Liver (tissue), 9 donors: Measurements from ENCODE around the gene ELL. TPM values are rescaled to one million over a fixed set of nuclear protein-coding genes. Genes with fewer than 3 reads are reported as not detected.
A peak's percentile ranks its signal among the peaks of the same experiment; 100 is the strongest.

Experiments used
- DNase-seq: peaks from one replicate; pipeline ENCODE4 v3.0.0-alpha.2; 2017; ENCODE audit warnings: low spot score
- H3K27ac ChIP-seq, 2 donors: one replicate each; pipeline ENCODE4 v1.7.0; 2013; ENCODE audit warnings: inconsistent platforms in 2 of 2, low read length in 2 of 2, control low read depth in 1 of 2, low read depth in 1 of 2, mild to moderate bottlenecking in 1 of 2
- H3K27me3 ChIP-seq, 4 donors: one replicate each; pipeline versions ENCODE4 v1.6.1 to v1.7.0; 2013; ENCODE audit warnings: low read length in 3 of 4, inconsistent platforms in 1 of 4, mild to moderate bottlenecking in 1 of 4, moderate library complexity in 1 of 4; ENCODE audit not compliant: control insufficient read depth in 4 of 4, insufficient read depth in 4 of 4
- H3K36me3 ChIP-seq, 4 donors: one replicate each; pipeline versions ENCODE4 v1.6.1 to v1.7.0; 2013; ENCODE audit warnings: low read length in 3 of 4, mild to moderate bottlenecking in 3 of 4, low read depth in 1 of 4, moderate library complexity in 1 of 4; ENCODE audit not compliant: control insufficient read depth in 4 of 4, insufficient read depth in 3 of 4
- H3K4me1 ChIP-seq, 4 donors: one replicate each; pipeline versions ENCODE4 v1.6.1 to v1.7.0; 2013; ENCODE audit warnings: low read length in 3 of 4, mild to moderate bottlenecking in 3 of 4, moderate library complexity in 1 of 4; ENCODE audit not compliant: control insufficient read depth in 4 of 4, insufficient read depth in 4 of 4
- H3K4me3 ChIP-seq, 3 donors: one replicate each; pipeline versions ENCODE4 v1.6.1 to v1.7.0; 2013; ENCODE audit warnings: low read length in 3 of 3, control low read depth in 1 of 3, low read depth in 1 of 3, mild to moderate bottlenecking in 1 of 3
- H3K9ac ChIP-seq, 2 donors: one replicate each; pipeline ENCODE4 v1.7.0; 2013; ENCODE audit warnings: low read length in 2 of 2, mild to moderate bottlenecking in 2 of 2, moderate library complexity in 2 of 2, control low read depth in 1 of 2, low read depth in 1 of 2
- H3K9me3 ChIP-seq, 4 donors: one replicate each; pipeline versions ENCODE4 v1.6.1 to v1.7.0; 2013; ENCODE audit warnings: low read length in 3 of 4; ENCODE audit not compliant: control insufficient read depth in 4 of 4
- ATF3 ChIP-seq: IDR thresholded peaks from 2 replicates; pipeline ENCODE4 v1.6.1; 2016; ENCODE audit warnings: antibody characterized with exemption
- EGR1 ChIP-seq, 2 donors: IDR thresholded peaks; 2 replicates each; pipeline ENCODE4 v1.6.1; 2016 to 2018; ENCODE audit warnings: antibody characterized with exemption in 2 of 2, low read depth in 2 of 2
- FOXA2 ChIP-seq: IDR thresholded peaks from 2 replicates; pipeline ENCODE4 v1.6.1; 2016; ENCODE audit warnings: antibody characterized with exemption
- GABPA ChIP-seq, 2 donors: IDR thresholded peaks in 1 of 2; conservative IDR thresholded peaks in 1 of 2; 2 replicates each; pipeline ENCODE4 v1.6.1; 2016; ENCODE audit warnings: antibody characterized with exemption in 2 of 2, mild to moderate bottlenecking in 1 of 2, moderate library complexity in 1 of 2
- HNF4A ChIP-seq, 2 donors: conservative IDR thresholded peaks; 2 replicates each; pipeline ENCODE4 v1.6.1; 2016; ENCODE audit warnings: antibody characterized with exemption in 2 of 2, mild to moderate bottlenecking in 2 of 2
- JUND ChIP-seq, 2 donors: IDR thresholded peaks; 2 replicates each; pipeline ENCODE4 v1.6.1; 2016; ENCODE audit warnings: antibody characterized with exemption in 2 of 2
- NR2F2 ChIP-seq: IDR thresholded peaks from 2 replicates; pipeline ENCODE4 v1.6.1; 2016; ENCODE audit warnings: antibody characterized with exemption
- RXRA ChIP-seq, 2 donors: IDR thresholded peaks; 2 replicates each; pipeline ENCODE4 v1.6.1; 2017 to 2018; ENCODE audit warnings: antibody characterized with exemption in 2 of 2, mild to moderate bottlenecking in 1 of 2
- SP1 ChIP-seq: IDR thresholded peaks from 2 replicates; pipeline ENCODE4 v1.6.1; 2018; ENCODE audit warnings: antibody characterized with exemption, mild to moderate bottlenecking
- ZBTB33 ChIP-seq: IDR thresholded peaks from 2 replicates; pipeline ENCODE4 v1.6.1; 2016; ENCODE audit warnings: antibody characterized with exemption
- WGBS: extraction: QIAGEN DNeasy Blood & Tissue Kit; methylation state at CpG from one replicate; pipeline ENCODE4 v1.1.7; 2013; 5-methylcytosine and 5-hydroxymethylcytosine counted together
- polyA plus RNA-seq, 2 donors: library from polyadenylated mRNA; stranded (reverse) in 1 of 2; unstranded in 1 of 2; fragments of 200-250 nt in 1 of 2; fragments of >200 nt in 1 of 2; fragmentation: Nextera tagmentation in 1 of 2; extraction: Ambion mirVana in 1 of 2; gene quantifications; one replicate each; pipeline versions ENCODE4 v1.2.1 to v1.2.3, GENCODE V29; 2013 to 2015
- total RNA-seq, 2 donors: library from RNA; depleted of rRNA; stranded (reverse); fragments of >200 nt; gene quantifications; one replicate each; pipeline ENCODE4 v1.2.3, GENCODE V29; 2014
- TF ChIP-seq, protein P1 (sequence below): IDR thresholded peaks from 2 replicates; pipeline ENCODE4 v1.6.1; 2016; ENCODE audit warnings: antibody characterized with exemption, mild to moderate bottlenecking
- donor health status: healthy.
- donor health status: healthy.
- donor health status: healthy.
- donor health status: healthy.
- donor health status: healthy.

Gene ELL
- total and polyA plus RNA-seq, 4 donors, result 4.5 to 10.5 (median 6.6) TPM

DNA sequence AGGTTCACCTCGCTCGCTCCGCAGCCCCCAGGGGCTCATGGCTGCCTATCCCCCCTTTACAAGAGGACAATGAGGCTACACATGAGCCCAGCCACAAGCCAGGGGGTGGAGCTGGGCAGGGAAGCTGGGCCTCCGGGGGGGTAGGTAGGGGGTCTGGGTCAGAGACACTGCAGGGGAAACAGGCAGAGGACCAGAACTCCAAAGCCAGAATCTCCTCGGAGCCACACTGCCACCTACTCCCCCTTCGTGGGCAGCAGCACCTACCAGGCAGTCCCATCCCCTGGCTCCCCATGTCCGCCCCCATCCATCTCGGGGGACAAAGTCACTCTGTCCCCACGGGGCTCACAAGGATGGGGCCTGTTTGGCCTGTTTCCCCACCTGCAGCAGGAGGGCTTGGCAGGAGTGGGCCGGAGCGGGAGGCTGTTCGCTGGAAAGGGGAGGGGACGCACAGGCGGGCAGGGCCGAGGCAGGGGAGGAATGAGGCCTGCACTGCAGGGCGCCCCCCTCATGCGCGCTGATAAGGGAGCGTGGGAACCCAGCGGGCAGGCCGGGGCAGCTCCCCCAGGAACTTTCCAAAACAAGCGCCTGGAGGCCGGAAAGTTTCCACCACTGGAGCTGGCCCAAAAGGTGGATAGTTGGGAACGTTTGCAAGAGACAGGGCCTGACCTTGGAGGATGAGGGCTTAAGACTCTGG is 83.4 kb downstream of the ELL start:
- H3K4me1 ChIP-seq, result peaks cover 3 to 26% (median 9%) of the 10 kb centered on the region in 4 donors
- DNase-seq, result no peak
- peak overlapping the region in 1 of 3 donors; percentile 48 for H3K4me3 ChIP-seq

GRCh38 chr19:18437491-18438330 is 84.2 kb downstream of the ELL start, which contains the start of gene ISYNA1:
Gene ISYNA1, minus strand, starts transcription at chr19:18438133. Its CDS starts 154 bp downstream, at chr19:18437979.
- TF ChIP-seq JUND (IDR thresholded peaks at IDR 0.05), result no peak
- no peak for TF ChIP-seq SP1
- no peak for TF ChIP-seq HNF4A (conservative IDR thresholded peaks at IDR 0.05)
- TF ChIP-seq ATF3, result no peak
- TF ChIP-seq ZBTB33, result no peak
- TF ChIP-seq GABPA (IDR thresholded peaks at IDR 0.05 in 1 of 2, conservative IDR thresholded peaks at IDR 0.05 in 1 of 2), result no peak
- Histone ChIP-seq H3K9ac (no peak within 1 kb of the TSS), H3K27me3 (no peaks in the 10 kb centered on the region), H3K4me1 (peaks cover 3 to 31% (median 13%) of the 10 kb centered on the region in 4 donors), H3K27ac (peak within 1 kb of the TSS; percentile 71 to 79), H3K4me3 (peak within 1 kb of the TSS in 2 of 3 donors; percentile 37 to 48), H3K36me3 (no peaks in the 10 kb centered on the region), H3K9me3 (no peaks in the 10 kb centered on the region)
- 3% methylated on average over 99 of the region's 99 CpGs for WGBS
- DNase-seq, result peak; percentile 68

More for the DNA sequence above, 83.4 kb downstream of the ELL start:
- TF ChIP-seq NR2F2 (peak; percentile 74), EGR1 (IDR thresholded peaks at IDR 0.05; ENCODE audit: low read depth in 2 of 2) (no peak)
- no peaks in the 10 kb centered on the region for H3K27me3 ChIP-seq
- no peak overlapping the region for H3K9ac ChIP-seq
- H3K9me3 ChIP-seq, result no peaks in the 10 kb centered on the region
- peak overlapping the region; percentile 1 to 29 for H3K27ac ChIP-seq
- 45% methylated on average over 24 of the region's 24 CpGs for WGBS
- peaks cover 0 to 3% (median under 1%) of the 10 kb centered on the region in 4 donors for H3K36me3 ChIP-seq

DNA sequence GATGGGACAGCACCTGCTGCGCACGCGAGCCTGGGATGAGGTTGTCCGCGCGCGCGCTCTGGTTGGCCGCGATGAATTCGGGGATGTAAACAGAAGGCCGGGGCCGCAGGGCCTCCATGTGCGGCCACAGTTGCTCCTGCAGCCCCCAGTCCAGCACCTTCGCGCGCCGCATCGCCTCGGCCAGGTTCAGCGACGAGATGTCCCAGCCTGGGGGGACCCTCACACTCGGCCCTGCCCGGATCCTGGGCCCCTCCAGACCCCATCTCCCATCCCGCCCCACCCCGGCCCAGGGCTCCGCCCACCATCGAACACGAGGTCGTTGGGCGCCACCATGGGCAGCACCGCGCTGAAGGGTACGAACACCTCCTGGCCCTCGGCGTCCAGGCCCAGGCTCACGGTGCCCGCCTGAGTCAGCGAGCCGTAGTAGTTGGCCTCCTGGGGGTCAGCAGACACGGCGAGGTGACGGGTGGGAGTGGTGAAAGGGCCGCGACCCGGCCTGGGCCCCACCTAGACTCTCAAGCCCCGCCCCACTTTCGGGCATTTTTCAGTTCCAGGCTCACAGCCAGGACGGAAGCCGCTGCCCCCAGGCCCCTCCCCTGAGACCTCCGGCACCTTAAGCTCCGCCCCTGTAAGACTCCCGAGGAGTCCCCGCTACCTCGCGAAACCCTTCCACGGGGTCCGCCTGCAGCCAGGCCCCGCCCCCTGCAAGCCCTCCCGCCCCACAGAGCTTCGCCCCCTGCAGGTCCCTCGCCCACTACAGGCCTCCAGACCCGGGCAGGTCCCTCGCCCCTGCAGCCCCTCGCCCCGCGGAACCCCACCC is 85.0 kb downstream of the ELL start:
- Histone ChIP-seq H3K9ac (no peak overlapping the region), H3K4me1 (peaks cover 3 to 32% (median 13%) of the 10 kb centered on the region in 4 donors), H3K36me3 (no peaks in the 10 kb centered on the region), H3K27ac (peak overlapping the region; percentile 42 to 46), H3K27me3 (no peaks in the 10 kb centered on the region), H3K4me3 (peak overlapping the region in 1 of 3 donors; percentile 48), H3K9me3 (no peaks in the 10 kb centered on the region)
- TF ChIP-seq NR2F2 (peak; percentile 28), FOXA2 (no peak), RXRA (IDR thresholded peaks at IDR 0.05) (peak in 1 of 2 donors; percentile 4)
- TF ChIP-seq, protein P1, sequence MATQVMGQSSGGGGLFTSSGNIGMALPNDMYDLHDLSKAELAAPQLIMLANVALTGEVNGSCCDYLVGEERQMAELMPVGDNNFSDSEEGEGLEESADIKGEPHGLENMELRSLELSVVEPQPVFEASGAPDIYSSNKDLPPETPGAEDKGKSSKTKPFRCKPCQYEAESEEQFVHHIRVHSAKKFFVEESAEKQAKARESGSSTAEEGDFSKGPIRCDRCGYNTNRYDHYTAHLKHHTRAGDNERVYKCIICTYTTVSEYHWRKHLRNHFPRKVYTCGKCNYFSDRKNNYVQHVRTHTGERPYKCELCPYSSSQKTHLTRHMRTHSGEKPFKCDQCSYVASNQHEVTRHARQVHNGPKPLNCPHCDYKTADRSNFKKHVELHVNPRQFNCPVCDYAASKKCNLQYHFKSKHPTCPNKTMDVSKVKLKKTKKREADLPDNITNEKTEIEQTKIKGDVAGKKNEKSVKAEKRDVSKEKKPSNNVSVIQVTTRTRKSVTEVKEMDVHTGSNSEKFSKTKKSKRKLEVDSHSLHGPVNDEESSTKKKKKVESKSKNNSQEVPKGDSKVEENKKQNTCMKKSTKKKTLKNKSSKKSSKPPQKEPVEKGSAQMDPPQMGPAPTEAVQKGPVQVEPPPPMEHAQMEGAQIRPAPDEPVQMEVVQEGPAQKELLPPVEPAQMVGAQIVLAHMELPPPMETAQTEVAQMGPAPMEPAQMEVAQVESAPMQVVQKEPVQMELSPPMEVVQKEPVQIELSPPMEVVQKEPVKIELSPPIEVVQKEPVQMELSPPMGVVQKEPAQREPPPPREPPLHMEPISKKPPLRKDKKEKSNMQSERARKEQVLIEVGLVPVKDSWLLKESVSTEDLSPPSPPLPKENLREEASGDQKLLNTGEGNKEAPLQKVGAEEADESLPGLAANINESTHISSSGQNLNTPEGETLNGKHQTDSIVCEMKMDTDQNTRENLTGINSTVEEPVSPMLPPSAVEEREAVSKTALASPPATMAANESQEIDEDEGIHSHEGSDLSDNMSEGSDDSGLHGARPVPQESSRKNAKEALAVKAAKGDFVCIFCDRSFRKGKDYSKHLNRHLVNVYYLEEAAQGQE, result no peak
- DNase-seq, result peak; percentile 80
- WGBS, result 31% methylated on average over 67 of the region's 67 CpGs
